ENCODE results near the gene UTS2R. TPM values are rescaled to one million over a fixed set of nuclear protein-coding genes. Genes with fewer than 3 reads are reported as not detected.

UTS2R gene
- not detected in 5 replicates for total RNA-seq (2022; extraction: Qiagen RNA extraction; ENCODE audit: low read depth)

GRCh38 chr17:82371333-82372248 lies at the start of gene UTS2R:
TSS of gene UTS2R (plus strand) at chr17:82371765. CDS start at chr17:82374325, 2,560 bp downstream.

GRCh38 chr17:82333279-82334171 lies 38.0 kb upstream of the UTS2R start, which contains the start of gene SECTM1:
TSS of gene SECTM1 (minus strand) at chr17:82333766. CDS start at chr17:82327240, 6,526 bp downstream.

GRCh38 chr17:82358465-82359350 lies 12.9 kb upstream of the UTS2R start, which contains the start of gene TEX19:
TSS of gene TEX19 (plus strand) at chr17:82359247. CDS start at chr17:82362151, 2,904 bp downstream.

GRCh38 chr17:82418001-82418986 lies 46.7 kb downstream of the UTS2R start, which contains the start of the genes HEXD and OGFOD3:
TSS of gene HEXD (plus strand) at chr17:82418347. CDS start at chr17:82419800, 1,453 bp downstream.
TSS of gene OGFOD3 (minus strand) at chr17:82418586. CDS start at chr17:82418485, 101 bp downstream.

Other genes starting within 250 kb of the UTS2R start
- 20.0 to 27.7 TPM (median 22.9 TPM) in 5 replicates for gene CCDC57, start 158.9 kb upstream of the UTS2R start, total RNA-seq (2022; extraction: Qiagen RNA extraction; ENCODE audit: low read depth)
- 79.9 to 109 TPM (median 96.9 TPM) in 5 replicates for gene SLC16A3, start 142.7 kb upstream of the UTS2R start, total RNA-seq (2022; extraction: Qiagen RNA extraction; ENCODE audit: low read depth)
- 143 to 161 TPM (median 155 TPM) in 5 replicates for gene CSNK1D, start 98.1 kb upstream of the UTS2R start, total RNA-seq (2022; extraction: Qiagen RNA extraction; ENCODE audit: low read depth)
- 0.08 TPM in 1 of 5 replicates, not detected in the others for gene CD7, start 54.2 kb upstream of the UTS2R start, total RNA-seq (2022; extraction: Qiagen RNA extraction; ENCODE audit: low read depth)
- 0.90 to 2.5 TPM (median 1.4 TPM) in 5 replicates for gene SECTM1, start 38.0 kb upstream of the UTS2R start, total RNA-seq (2022; extraction: Qiagen RNA extraction; ENCODE audit: low read depth)
- gene TEX19, start 12.5 kb upstream of the UTS2R start, total RNA-seq (2022; extraction: Qiagen RNA extraction; ENCODE audit: low read depth): 0.31 to 0.56 TPM (median 0.48 TPM) in 5 replicates
- gene HEXD, start 46.6 kb downstream of the UTS2R start, total RNA-seq (2022; extraction: Qiagen RNA extraction; ENCODE audit: low read depth): 9.4 to 13.8 TPM (median 13.5 TPM) in 5 replicates
- 19.0 to 25.8 TPM (median 24.4 TPM) in 5 replicates for gene OGFOD3, start 46.8 kb downstream of the UTS2R start, total RNA-seq (2022; extraction: Qiagen RNA extraction; ENCODE audit: low read depth)
- gene CYBC1, start 79.0 kb downstream of the UTS2R start, total RNA-seq (2022; extraction: Qiagen RNA extraction; ENCODE audit: low read depth): 48.3 to 66.8 TPM (median 59.3 TPM) in 5 replicates
- 48.1 to 65.8 TPM (median 57.5 TPM) in 5 replicates for gene NARF, start 87.0 kb downstream of the UTS2R start, total RNA-seq (2022; extraction: Qiagen RNA extraction; ENCODE audit: low read depth)
- gene FOXK2, start 148.0 kb downstream of the UTS2R start, total RNA-seq (2022; extraction: Qiagen RNA extraction; ENCODE audit: low read depth): 46.4 to 60.3 TPM (median 59.2 TPM) in 5 replicates